ENCODE measurements around the gene SLC26A2. TPM values are rescaled to one million over a fixed set of nuclear protein-coding genes. Genes with fewer than 3 reads are reported as not detected.

SLC26A2 gene
- total and polyA plus RNA-seq, 10 of the 15 experiments (the other 5 are each of a cell fraction or from before 2014, with no cell fraction given): 1.7 to 6.4 (median 4.2) TPM

DNA sequence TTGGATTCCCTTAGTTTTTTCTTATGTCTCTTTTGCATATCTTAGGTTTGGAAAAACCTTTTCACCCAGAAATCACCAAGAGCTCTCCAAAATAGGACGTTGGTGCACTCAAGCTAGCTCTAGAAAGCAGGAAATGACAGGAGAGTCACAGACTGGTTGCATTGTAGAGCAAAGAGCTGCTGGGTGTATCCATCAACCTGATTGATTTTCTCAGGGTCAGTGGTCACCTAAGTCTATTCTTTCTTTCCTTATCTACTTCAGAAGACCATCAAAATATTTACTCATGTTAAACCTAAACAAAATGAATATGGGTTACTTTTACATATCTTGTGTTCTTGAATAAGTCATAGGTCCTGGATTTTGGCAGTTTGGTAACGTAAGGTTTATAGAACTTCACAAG, 14.9 kb downstream of the SLC26A2 start:
- Histone ChIP-seq H3K36me3 (ENCODE audit: control insufficient read depth in 2 of 2, insufficient read depth in 2 of 2, low read length in 1 of 2) (no peaks in the 10 kb centered on the region; a peak in 1 of 4 replicates), H2AFZ (ENCODE audit: control insufficient read depth, low read depth, low read length) (no peak overlapping the region), H3K9ac (ENCODE audit: control insufficient read depth, insufficient read depth, low read length) (no peak overlapping the region), H3K27me3 (replicated peaks in 1 of 2; ENCODE audit: control insufficient read depth in 2 of 2, insufficient read depth in 2 of 2, low read length in 1 of 2) (no peaks in the 10 kb centered on the region), H3K4me3 (no peak overlapping the region), H3K9me3 (replicated peaks; ENCODE audit: control insufficient read depth, insufficient read depth, low read length) (no peaks in the 10 kb centered on the region), H3K27ac (ENCODE audit: control insufficient read depth, insufficient read depth) (no peak overlapping the region), H3K79me2 (ENCODE audit: control insufficient read depth, insufficient read depth, low read length) (no peaks in the 10 kb centered on the region), H4K20me1 (ENCODE audit: control insufficient read depth, insufficient read depth) (no peaks in the 10 kb centered on the region), H3K4me1 (ENCODE audit: control insufficient read depth, insufficient read depth, low read length) (no peaks in the 10 kb centered on the region), H3K4me2 (ENCODE audit: control insufficient read depth, insufficient read depth) (no peak overlapping the region)
- ChIA-PET POLR2A (no interaction called here), SMC1A (ENCODE audit: uncharacterized antibody, unreplicated experiment) (interaction anchor here (1.7 kb wide), 1 partner anchor 14 kb away, joined by 3 read pairs; no protein-coding TSS in a partner anchor), CTCF (interaction anchor here (1.4 to 2.2 kb wide), 3 partner anchors 11 to 123 kb away, joined by 3 to 8 read pairs (median 4); no protein-coding TSS in a partner anchor), RAD21 (ENCODE audit: unreplicated experiment) (no interaction called here)
- TF ChIP-seq CREB1 (IDR thresholded peaks at IDR 0.05; ENCODE audit: low read depth): no peak
- no peak for TF ChIP-seq USF2 (IDR thresholded peaks at IDR 0.05; ENCODE audit: borderline replicate concordance, low read depth, low read length)
- TF ChIP-seq SMAD1 (IDR thresholded peaks at IDR 0.05; ENCODE audit: low read depth, partially characterized antibody): no peak
- TF ChIP-seq RELA (IDR thresholded peaks at IDR 0.05; ENCODE audit: borderline replicate concordance, partially characterized antibody): no peak
- in situ Hi-C loops (cut with MboI) (no loop called here), intact Hi-C loops (cut with micrococcal nuclease; ENCODE audit: unreplicated experiment) (no loop called here)
- no TSS peak for BruUV-seq (replicated peaks)
- 50% methylated on average over 2 of the region's 2 CpGs for WGBS (ENCODE audit: insufficient coverage, insufficient replicate concordance, low lambda C conversion rate, missing lambda C conversion rate)
- DNase-seq (ENCODE audit: low read depth, low spot score) (no peak), ATAC-seq (no peak), FAIRE-seq (no peak)

- H3K79me2 ChIP-seq (ENCODE audit: control insufficient read depth, insufficient read depth, low read length): no peaks in the 10 kb centered on the region
- in situ Hi-C loops (cut with MboI): no loop called here
- H4K20me1 ChIP-seq (ENCODE audit: control insufficient read depth, insufficient read depth): no peaks in the 10 kb centered on the region
- no peak overlapping the region for H2AFZ ChIP-seq (ENCODE audit: control insufficient read depth, low read depth, low read length)
- ChIA-PET RAD21 (ENCODE audit: unreplicated experiment) (no interaction called here), POLR2A (no interaction called here), CTCF (interaction anchor here (1.3 kb wide), 1 partner anchor 127 kb away, joined by 6 read pairs; no protein-coding TSS in a partner anchor), SMC1A (ENCODE audit: uncharacterized antibody, unreplicated experiment) (interaction anchor here (1.4 kb wide), 1 partner anchor 344 kb away, joined by 3 read pairs; no protein-coding TSS in a partner anchor)
- FAIRE-seq: no peak
- H3K27ac ChIP-seq (ENCODE audit: control insufficient read depth, insufficient read depth): no peak overlapping the region
- no peak overlapping the region for H3K4me2 ChIP-seq (ENCODE audit: control insufficient read depth, insufficient read depth)
- H3K27me3 ChIP-seq (replicated peaks in 1 of 2; ENCODE audit: control insufficient read depth in 2 of 2, insufficient read depth in 2 of 2, low read length in 1 of 2): no peaks in the 10 kb centered on the region
- H3K4me3 ChIP-seq: no peak overlapping the region
- DNase-seq (ENCODE audit: low read depth, low spot score): no peak
- no peak overlapping the region for H3K9ac ChIP-seq (ENCODE audit: control insufficient read depth, insufficient read depth, low read length)
- no peaks in the 10 kb centered on the region for H3K4me1 ChIP-seq (ENCODE audit: control insufficient read depth, insufficient read depth, low read length)
- H3K9me3 ChIP-seq (replicated peaks; ENCODE audit: control insufficient read depth, insufficient read depth, low read length): no peaks in the 10 kb centered on the region
- no peak for ATAC-seq
- 82% methylated on average over 1 of the region's 1 CpG for WGBS (ENCODE audit: insufficient coverage, insufficient replicate concordance, low lambda C conversion rate, missing lambda C conversion rate)
- no peaks in the 10 kb centered on the region; a peak in 1 of 4 replicates for H3K36me3 ChIP-seq (ENCODE audit: control insufficient read depth in 2 of 2, insufficient read depth in 2 of 2, low read length in 1 of 2)
- BruUV-seq (replicated peaks): no TSS peak
- intact Hi-C loops (cut with micrococcal nuclease; ENCODE audit: unreplicated experiment): no loop called here
- TF ChIP-seq BCL11A (IDR thresholded peaks at IDR 0.05; ENCODE audit: low read depth, low read length) (no peak), ZZZ3 (IDR thresholded peaks at IDR 0.05; ENCODE audit: control insufficient read depth, insufficient read length, low read depth) (no peak), HDGF (IDR thresholded peaks at IDR 0.05) (no peak), SREBF2 (IDR thresholded peaks at IDR 0.05; ENCODE audit: low read length) (no peak), EGR1 (IDR thresholded peaks at IDR 0.05; ENCODE audit: borderline replicate concordance in 1 of 2, low read depth in 2 of 2, low read length in 2 of 2) (no peak), SPI1 (IDR thresholded peaks at IDR 0.05; ENCODE audit: borderline replicate concordance, insufficient read depth, low read depth, low read length) (no peak), JUND (IDR thresholded peaks at IDR 0.05; ENCODE audit: low read depth, low read length) (no peak), HCFC1 (IDR thresholded peaks at IDR 0.05; ENCODE audit: low read length) (no peak), NR2C2 (IDR thresholded peaks at IDR 0.05; ENCODE audit: borderline replicate concordance, control insufficient read depth, insufficient read length, low read depth) (no peak), BMI1 (IDR thresholded peaks at IDR 0.05; ENCODE audit: borderline replicate concordance) (no peak), ATF7 (IDR thresholded peaks at IDR 0.05; ENCODE audit: low read depth) (no peak), MEF2B (IDR thresholded peaks at IDR 0.05; ENCODE audit: partially characterized antibody, poor library complexity, severe bottlenecking) (no peak), CREB1 (IDR thresholded peaks at IDR 0.05; ENCODE audit: low read depth) (no peak)
- TF ChIP-seq, protein P1, sequence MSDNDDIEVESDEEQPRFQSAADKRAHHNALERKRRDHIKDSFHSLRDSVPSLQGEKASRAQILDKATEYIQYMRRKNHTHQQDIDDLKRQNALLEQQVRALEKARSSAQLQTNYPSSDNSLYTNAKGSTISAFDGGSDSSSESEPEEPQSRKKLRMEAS (IDR thresholded peaks at IDR 0.05; ENCODE audit: low read depth, low read length): no peak
Measured at GRCh38 chr5:149979896-149980295, 19.3 kb downstream of the SLC26A2 start.
